GM19023 (cell line): ENCODE measurements around the gene SLC7A14.
"Not testable (repeated sequence)": the region's sequence is repeated elsewhere in the genome, so short reads cannot be mapped to it uniquely, and the experiment has no call there.

Experiments used
- ATAC-seq: cut with Tn5 transposase; IDR thresholded peaks from one replicate; pipeline ENCODE4 v1.9.1; 2021; ENCODE audit warnings: mild to moderate bottlenecking, moderate library complexity; ENCODE audit not compliant: unreplicated experiment

Gene SLC7A14

DNA sequence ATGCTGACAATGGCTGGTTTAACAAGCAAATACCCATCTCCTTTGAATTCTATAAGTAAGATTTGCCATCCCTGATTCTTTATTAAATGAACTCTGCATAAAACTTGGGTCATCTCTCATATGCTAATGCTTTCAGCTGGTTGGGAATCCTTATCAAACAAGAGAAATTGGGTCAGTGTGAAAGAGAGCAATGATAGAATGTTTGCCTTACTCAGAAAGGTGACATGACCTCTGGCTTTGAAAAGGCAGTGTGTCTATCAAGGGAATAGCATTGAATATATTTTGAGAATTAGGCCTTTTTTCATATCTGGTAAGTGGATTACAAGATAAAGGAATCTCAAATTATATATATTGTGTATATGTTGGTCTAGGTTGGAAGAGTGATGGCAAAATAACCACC, 8.7 kb upstream of the SLC7A14 start:
- ATAC-seq, result no peak

GRCh38 chr3:170593634-170594033, 7.8 kb upstream of the SLC7A14 start:
- ATAC-seq, result no peak

DNA sequence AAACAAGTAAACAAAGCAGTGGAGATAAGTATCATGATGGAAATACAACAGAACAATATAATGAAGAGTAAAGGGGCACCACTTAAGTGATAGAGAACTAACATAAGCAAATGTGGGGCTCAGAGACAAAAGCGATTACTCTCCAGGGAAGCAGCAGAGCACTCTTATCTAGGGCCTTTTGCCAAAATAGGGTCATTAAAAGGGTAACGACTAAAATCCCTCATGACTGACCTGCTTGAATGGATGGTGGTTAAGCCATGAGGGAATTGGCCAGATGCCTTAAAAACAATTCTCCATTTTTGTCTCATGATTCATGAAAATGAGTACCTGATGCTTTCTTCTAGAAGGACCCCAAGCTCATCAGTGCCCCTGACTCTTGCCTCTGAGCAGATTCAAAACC, 3.2 kb upstream of the SLC7A14 start:
- ATAC-seq, result no peak

DNA sequence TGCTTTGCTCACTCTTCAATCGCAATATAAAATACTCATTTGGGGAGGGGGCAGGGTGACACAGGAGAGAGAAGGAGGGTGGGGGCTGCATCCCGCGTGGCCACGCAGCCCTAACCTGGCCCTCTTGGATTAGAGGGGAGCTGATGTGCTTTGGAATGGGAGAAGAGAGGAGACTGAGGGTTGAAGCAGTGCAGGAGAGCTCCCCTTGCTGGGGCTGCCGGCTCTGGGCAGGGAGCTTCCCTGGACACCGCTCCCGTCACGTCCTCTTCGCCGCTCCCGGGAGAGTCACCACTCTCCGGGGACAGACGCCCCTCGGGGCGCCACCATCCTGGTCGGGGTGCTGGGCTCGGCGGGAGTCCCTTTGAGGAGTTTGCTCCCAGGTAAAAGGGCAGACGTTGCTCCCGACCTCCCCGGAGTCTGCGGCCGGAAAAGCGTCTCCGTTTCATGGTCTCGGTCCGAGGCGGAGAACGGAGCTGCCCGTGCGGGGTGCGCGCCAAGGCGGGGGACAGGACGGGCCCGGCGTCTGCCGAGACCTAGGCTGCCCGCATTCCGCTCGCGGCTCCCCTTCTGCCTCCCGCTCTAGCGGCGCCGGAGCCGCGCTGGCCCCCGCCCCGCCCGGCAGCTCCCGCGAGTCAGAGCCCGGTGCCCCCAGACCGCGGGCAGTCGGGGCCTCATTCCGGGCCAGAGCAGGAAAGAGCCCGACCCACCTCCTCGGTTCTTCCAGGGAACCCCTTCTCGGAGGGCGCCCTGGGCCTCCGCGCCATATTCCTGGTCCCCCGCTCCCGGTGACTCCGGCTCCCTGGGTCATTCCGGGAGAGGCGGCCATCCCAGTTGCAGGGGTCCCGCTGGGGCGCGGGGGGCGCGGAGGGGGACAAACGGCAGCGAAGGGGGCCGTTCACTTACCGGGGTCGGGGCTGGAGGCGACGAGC, 603 bp downstream of the SLC7A14 start:
- no peak for ATAC-seq

DNA sequence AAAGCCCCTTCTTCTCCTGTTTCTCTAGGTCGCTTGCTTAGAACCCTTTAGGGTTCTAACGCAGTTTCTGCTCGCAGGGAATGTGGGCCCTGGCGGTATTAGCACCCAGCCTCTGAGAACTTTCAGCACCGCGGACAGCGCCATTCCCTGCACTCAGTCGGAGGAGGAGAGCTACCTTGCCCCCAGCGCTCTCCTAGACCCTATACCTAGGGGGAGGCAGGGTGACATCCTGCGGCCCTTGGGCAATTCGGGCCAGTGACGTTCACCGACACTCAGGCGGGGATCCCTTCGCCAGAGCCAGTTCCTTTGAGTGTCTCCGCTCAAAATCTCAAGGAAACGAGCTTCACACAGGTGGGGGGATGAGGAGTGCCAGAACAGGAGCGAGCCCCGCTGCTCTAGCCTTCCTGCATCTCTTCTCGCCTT, 1.3 kb downstream of the SLC7A14 start:
- ATAC-seq, result no peak

DNA sequence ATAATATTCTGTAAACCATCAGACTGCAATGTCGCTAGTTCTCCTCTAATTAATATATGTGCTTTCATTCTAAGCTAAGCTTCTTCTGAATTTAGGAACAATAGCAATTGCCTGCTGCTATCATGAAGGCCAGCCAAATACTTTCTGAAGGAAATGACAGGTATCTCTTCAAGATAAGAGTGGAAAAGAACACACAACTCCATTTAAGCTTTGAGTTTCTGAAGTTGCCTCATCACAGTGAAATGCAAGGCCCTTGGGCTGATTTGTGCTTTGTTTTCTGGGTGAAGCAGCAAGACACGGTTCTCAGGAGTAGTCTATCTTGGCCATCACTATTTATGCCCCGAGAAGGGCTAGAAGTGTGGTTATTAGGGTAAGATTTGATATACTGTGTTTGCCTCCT, 6.2 kb downstream of the SLC7A14 start:
- no peak for ATAC-seq

- peak; percentile 97 for ATAC-seq
Observed at GRCh38 chr3:170572665-170573253, 13.1 kb downstream of the SLC7A14 start.

DNA sequence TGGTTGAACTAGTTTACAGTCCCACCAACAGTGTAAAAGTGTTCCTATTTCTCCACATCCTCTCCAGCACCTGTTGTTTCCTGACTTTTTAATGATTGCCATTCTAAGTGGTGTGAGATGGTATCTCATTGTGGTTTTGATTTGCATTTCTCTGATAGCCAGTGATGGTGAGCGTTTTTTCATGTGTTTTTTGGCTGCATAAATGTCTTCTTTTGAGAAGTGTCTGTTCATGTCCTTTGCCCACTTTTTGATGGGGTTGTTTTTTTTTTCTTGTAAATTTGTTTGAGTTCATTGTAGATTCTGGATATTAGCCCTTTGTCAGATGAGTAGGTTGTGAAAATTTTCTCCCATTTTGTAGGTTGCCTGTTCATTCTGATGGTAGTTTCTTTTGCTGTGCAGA, 18.3 kb downstream of the SLC7A14 start:
- ATAC-seq, result not testable (repeated sequence)

DNA sequence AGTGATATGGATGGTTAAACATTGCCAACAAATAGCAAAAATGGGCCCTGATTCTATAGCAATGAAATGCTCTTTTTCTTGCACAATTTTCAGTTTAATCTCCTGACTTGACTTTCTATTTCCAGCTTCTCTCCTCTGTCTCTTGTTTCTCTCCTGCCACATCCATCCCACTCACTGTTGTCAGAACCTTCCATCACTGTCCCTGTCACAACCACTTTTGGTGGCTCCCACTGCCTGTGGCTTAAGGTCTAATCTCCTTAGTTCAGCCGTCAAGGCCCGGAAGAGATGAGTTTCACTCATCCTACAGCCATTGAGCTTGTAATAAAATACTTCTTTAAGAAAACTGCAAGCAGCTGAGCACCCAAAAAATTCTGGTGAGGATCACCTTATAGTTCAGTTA, 19.5 kb downstream of the SLC7A14 start:
- ATAC-seq, result no peak

GRCh38 chr3:170565495-170565894, 20.4 kb downstream of the SLC7A14 start:
- no peak for ATAC-seq

GRCh38 chr3:170564664-170565063, 21.2 kb downstream of the SLC7A14 start:
- peak; percentile 5 for ATAC-seq

DNA sequence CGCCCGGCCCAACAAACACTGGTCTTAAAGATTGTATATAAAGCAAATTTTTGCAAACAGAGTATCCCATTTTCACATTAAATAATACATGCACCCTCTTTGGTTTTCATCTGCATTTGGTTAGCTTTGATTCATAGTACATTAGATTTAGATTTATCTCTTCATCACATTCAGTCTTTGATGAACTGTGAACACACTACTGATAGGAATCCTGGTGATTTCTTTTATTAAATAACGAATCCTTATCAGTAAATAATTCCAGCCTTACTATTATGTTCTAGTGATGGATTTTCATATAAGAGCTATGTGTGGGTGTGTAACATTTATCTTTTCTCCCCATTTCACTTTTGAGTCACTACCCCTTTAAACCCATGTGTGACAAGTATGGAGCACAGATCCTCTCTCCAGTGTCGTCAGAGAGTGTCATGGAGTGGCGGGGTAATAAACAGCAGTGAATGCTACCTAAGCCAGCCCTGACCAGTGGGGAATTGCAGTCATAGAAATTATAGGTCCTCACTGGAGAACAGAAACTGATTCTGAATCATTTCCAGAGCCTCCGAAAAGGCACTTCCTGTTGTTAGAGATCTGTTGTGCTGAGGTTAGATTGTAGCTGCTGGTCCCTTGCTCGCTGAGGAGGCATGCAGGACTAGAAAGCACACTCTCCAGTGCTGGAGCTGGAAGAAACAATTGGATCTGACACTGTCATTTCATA, 22.0 kb downstream of the SLC7A14 start:
- ATAC-seq, result peak; percentile 79

DNA sequence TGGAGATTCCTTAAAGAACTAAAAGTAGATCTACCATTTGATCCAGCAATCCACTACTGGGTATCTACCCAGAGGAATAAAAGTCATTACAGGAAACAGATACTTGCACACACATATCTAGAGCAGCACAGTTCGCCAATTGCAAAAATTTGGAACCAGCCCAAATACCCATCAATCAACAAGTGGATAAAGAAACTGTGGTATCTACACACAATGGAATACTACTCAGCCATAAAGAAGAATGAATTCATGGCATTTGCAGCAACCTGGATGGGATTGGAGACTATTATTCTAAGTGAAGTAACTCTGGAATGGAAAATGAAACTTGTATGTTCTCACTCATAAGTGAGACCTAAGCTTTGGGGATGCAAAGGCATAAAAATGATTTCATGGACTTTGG, 23.8 kb downstream of the SLC7A14 start:
- ATAC-seq, result no peak

DNA sequence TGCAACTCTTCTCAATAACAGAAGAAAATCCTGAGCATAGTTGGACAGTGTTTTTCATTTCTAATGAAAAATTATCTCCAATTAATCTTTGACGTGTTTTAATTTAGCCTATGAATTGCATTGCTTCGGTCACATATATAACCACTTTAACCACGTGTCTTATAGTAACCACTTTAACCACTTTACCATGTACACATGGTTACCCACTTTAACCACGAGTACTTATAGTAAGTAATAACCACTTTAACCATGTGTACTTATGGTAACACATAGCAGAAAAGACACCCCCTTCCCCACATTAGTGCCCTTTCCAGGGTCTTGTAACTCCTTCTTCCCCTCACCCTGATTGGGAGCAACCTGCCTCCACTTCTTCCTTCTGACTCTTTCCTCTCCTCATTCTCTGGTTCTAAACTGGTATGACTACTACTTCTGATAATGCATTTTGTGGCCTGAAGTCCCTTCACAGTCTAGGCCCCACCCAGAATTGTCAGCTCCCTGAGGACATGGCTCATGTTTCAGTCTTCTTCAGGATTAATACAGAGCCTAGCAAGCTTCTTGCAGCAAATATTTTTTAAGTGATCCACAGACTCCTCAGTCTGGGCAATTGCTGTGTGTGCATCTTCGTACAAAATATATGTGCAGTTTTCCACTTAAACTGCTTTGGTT, 25.0 kb downstream of the SLC7A14 start:
- ATAC-seq, result no peak

GRCh38 chr3:170560296-170560695, 25.6 kb downstream of the SLC7A14 start:
- no peak for ATAC-seq

- ATAC-seq, result no peak
Observed at GRCh38 chr3:170558427-170558826, 27.4 kb downstream of the SLC7A14 start.

GRCh38 chr3:170555329-170555728, 30.5 kb downstream of the SLC7A14 start:
- ATAC-seq, result no peak

DNA sequence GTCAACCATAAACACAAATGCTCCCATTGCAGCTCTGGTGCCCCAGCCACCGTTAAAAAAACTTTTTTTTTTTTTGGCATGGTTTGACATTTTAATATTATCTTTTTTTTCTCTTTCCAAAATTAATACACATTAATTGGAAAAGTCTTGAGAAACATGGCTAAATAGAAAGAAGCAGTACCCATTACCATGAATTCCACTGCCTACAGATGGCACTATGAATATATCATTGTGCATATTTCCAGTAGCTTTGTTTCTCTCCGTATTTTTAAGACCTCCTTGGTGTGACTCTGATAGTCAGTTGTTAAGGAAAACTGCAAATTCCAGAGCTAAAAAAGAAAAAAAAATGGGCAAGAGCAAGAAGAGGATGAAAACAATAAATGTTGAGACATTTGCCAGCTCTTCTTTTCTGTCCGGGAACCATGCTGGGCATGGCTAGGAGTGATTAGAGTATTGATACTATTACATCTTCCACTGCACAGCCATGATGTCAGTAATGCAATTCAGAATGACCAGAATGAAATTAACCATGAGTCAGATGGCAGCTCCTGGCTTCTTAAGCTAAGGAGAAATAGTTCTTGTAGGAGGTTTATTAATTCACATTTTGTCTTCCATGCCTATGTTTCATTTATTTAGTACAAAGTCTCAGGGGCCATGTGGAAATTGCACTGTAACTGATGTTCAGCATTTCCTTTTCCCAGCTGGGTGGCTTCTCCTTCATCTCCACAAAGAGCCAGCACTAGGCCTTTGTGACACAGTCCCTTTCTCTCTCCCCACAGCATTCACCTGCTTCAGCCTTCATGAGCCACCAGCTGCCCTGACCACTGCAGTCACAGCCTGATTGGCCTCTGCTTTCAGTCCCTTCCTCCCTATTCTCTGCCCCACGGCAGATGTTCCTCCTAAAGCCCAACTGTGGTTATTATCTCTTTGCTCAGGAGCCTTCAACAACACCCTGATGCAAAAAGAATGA, 31.8 kb downstream of the SLC7A14 start:
- ATAC-seq, result no peak

GRCh38 chr3:170551252-170551651, 34.6 kb downstream of the SLC7A14 start:
- ATAC-seq, result no peak

DNA sequence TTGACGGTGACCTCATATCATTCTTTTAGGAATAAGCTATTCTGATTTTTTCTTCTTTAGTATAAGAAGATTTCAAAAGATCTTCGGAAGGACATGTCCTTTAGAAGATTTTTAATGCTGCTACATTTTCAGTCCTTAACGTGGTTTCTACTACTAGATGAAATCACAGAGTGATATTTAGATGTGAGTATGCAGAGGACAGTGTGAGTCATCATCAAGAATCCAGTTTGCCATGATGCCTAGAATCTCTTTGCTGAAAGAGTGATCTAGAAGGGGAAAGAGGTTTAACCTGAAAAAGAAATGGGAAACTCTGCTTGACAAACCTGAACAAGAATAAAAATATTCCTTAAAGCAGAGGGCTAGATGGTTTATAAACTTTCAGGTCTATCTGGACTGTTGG, 43.2 kb downstream of the SLC7A14 start:
- ATAC-seq, result no peak
